HepG2 (cell line): Measurements from ENCODE around the gene RNASE11. TPM values are rescaled to one million over a fixed set of nuclear protein-coding genes. Genes with fewer than 3 reads are reported as not detected.

Experiments used
- ETV5 ChIP-seq: IDR thresholded peaks from 2 replicates; pipeline ENCODE4 v1.6.1; 2018; ENCODE audit warnings: missing biosample characterization, missing genetic modification reagents, inconsistent platforms, borderline replicate concordance
- FOXA3 ChIP-seq: IDR thresholded peaks from 2 replicates; pipeline ENCODE4 v1.6.1; 2016; ENCODE audit warnings: missing genetic modification reagents, missing compliant biosample characterization
- JDP2 ChIP-seq: sonication (generic); formaldehyde crosslinking; IDR thresholded peaks from 2 replicates; pipeline ENCODE4 v1.8.1; 2022; ENCODE audit warnings: missing genetic modification reagents, borderline replicate concordance
- KLF16 ChIP-seq, 2 experiments: sonication (generic) in 1 of 2; formaldehyde crosslinking in 1 of 2; IDR thresholded peaks; 2 replicates each; pipeline versions ENCODE4 v1.6.1 to v1.8.0; 2016 to 2023; ENCODE audit warnings: missing genetic modification reagents in 2 of 2, missing compliant biosample characterization in 1 of 2
- MAFG ChIP-seq: sonication (generic); formaldehyde crosslinking; IDR thresholded peaks from 2 replicates; pipeline ENCODE4 v1.5.1; 2020; ENCODE audit warnings: mild to moderate bottlenecking, missing genetic modification reagents
- MIER2 ChIP-seq: IDR thresholded peaks from 2 replicates; pipeline ENCODE4 v1.6.1; 2016; ENCODE audit warnings: missing biosample characterization, missing genetic modification reagents
- MXI1 ChIP-seq: IDR thresholded peaks from 3 replicates; pipeline ENCODE4 v1.6.1; 2012; ENCODE audit warnings: low read depth, low read length, inconsistent platforms, borderline replicate concordance
- NFKB2 ChIP-seq: sonication (generic); formaldehyde crosslinking; IDR thresholded peaks from 2 replicates; pipeline ENCODE4 v1.4.0; 2020; ENCODE audit warnings: missing genetic modification reagents, borderline replicate concordance
- NFYB ChIP-seq: sonication (generic); formaldehyde crosslinking; IDR thresholded peaks from 2 replicates; pipeline ENCODE4 v1.4.0; 2020; ENCODE audit warnings: missing genetic modification reagents
- POLR2G ChIP-seq: fragments of 200-400 bp; formaldehyde crosslinking; IDR thresholded peaks from 2 replicates; pipeline ENCODE4 v1.6.1; 2018; ENCODE audit warnings: mild to moderate bottlenecking, low read depth, low read length, moderate library complexity
- SALL2 ChIP-seq: sonication (generic); formaldehyde crosslinking; IDR thresholded peaks from 2 replicates; pipeline ENCODE4 v1.8.1; 2023; ENCODE audit warnings: mild to moderate bottlenecking, missing genetic modification reagents, inconsistent platforms
- SIN3A ChIP-seq: IDR thresholded peaks from 2 replicates; pipeline ENCODE4 v1.6.1; 2011; ENCODE audit warnings: low read depth, mild to moderate bottlenecking, control low read depth, low read length, borderline replicate concordance
- SOX13 ChIP-seq, 3 experiments: fragments of 450-650 bp in 1 of 3; sonication (generic) in 1 of 3; formaldehyde crosslinking in 1 of 3; IDR thresholded peaks in 2 of 3; conservative IDR thresholded peaks in 1 of 3; 2 replicates each; pipeline versions ENCODE4 v1.5.0 to v1.6.1; 2016 to 2020; ENCODE audit warnings: antibody characterized with exemption in 1 of 3, mild to moderate bottlenecking in 1 of 3, missing compliant biosample characterization in 1 of 3, missing genetic modification reagents in 1 of 3, moderate library complexity in 1 of 3
- TOE1 ChIP-seq: sonication (generic); formaldehyde crosslinking; IDR thresholded peaks from 2 replicates; pipeline ENCODE4 v1.4.0; 2020; ENCODE audit warnings: mild to moderate bottlenecking, missing genetic modification reagents
- ZNF124 ChIP-seq: sonication (generic); formaldehyde crosslinking; IDR thresholded peaks from 2 replicates; pipeline ENCODE4 v1.4.0; 2020; ENCODE audit warnings: missing genetic modification reagents
- ZNF713 ChIP-seq: sonication (generic); formaldehyde crosslinking; IDR thresholded peaks from 2 replicates; pipeline ENCODE4 v1.4.0; 2020; ENCODE audit warnings: mild to moderate bottlenecking, missing genetic modification reagents
- ZNF790 ChIP-seq: sonication (generic); formaldehyde crosslinking; IDR thresholded peaks from 2 replicates; pipeline ENCODE4 v1.8.0; 2022; ENCODE audit warnings: missing genetic modification reagents, mild to moderate bottlenecking, borderline replicate concordance
- ZSCAN30 ChIP-seq: sonication (generic); formaldehyde crosslinking; IDR thresholded peaks from 2 replicates; pipeline ENCODE4 v1.5.0; 2020; ENCODE audit warnings: mild to moderate bottlenecking, missing genetic modification reagents
- ZSCAN9 ChIP-seq: IDR thresholded peaks from 2 replicates; pipeline ENCODE4 v1.6.1; 2016; ENCODE audit warnings: borderline replicate concordance
- polyA plus RNA-seq, 8 experiments: library from polyadenylated mRNA; depleted of rRNA in 3 of 8; stranded (reverse) in 7 of 8; unstranded in 1 of 8; fragments of >200 nt; fragmentation: Illumina TruSeq in 4 of 8; extraction: Trizol in 4 of 8; gene quantifications; 2 replicates each; pipeline versions ENCODE4 v1.2.1 to v1.2.3, GENCODE V29; 2011 to 2016; ENCODE audit warnings: low read depth in 4 of 8, missing spikeins in 1 of 8, mixed read lengths in 1 of 8; ENCODE audit not compliant: insufficient read depth in 1 of 8
- total RNA-seq, 5 experiments: library from RNA; depleted of rRNA; stranded (reverse); fragments of >200 nt; fragmentation: Illumina TruSeq; extraction: Trizol; gene quantifications; 2 replicates each; pipeline ENCODE4 v1.2.3, GENCODE V29; 2016; ENCODE audit warnings: low read depth in 1 of 5
- TF ChIP-seq, protein P1 (sequence below): sonication (generic); formaldehyde crosslinking; IDR thresholded peaks from 2 replicates; pipeline ENCODE4 v1.4.0; 2020; ENCODE audit warnings: missing genetic modification reagents, mild to moderate bottlenecking, borderline replicate concordance
- TF ChIP-seq, protein P2 (sequence below): sonication (generic); formaldehyde crosslinking; IDR thresholded peaks from 2 replicates; pipeline ENCODE4 v1.8.1; 2023; ENCODE audit warnings: mild to moderate bottlenecking, missing genetic modification reagents
- TF ChIP-seq, protein P3 (sequence below): sonication (generic); formaldehyde crosslinking; IDR thresholded peaks from 2 replicates; pipeline ENCODE4 v1.4.0; 2020; ENCODE audit warnings: low read depth, mild to moderate bottlenecking, missing genetic modification reagents
- TF ChIP-seq, protein P4 (sequence below): sonication (generic); formaldehyde crosslinking; IDR thresholded peaks from 2 replicates; pipeline ENCODE4 v1.5.0; 2020; ENCODE audit warnings: mild to moderate bottlenecking, missing genetic modification reagents

RNASE11 gene
- total and polyA plus RNA-seq, 2 of the 13 experiments (the other 11 are each of a cell fraction or from before 2014, with no cell fraction given) = not detected

DNA sequence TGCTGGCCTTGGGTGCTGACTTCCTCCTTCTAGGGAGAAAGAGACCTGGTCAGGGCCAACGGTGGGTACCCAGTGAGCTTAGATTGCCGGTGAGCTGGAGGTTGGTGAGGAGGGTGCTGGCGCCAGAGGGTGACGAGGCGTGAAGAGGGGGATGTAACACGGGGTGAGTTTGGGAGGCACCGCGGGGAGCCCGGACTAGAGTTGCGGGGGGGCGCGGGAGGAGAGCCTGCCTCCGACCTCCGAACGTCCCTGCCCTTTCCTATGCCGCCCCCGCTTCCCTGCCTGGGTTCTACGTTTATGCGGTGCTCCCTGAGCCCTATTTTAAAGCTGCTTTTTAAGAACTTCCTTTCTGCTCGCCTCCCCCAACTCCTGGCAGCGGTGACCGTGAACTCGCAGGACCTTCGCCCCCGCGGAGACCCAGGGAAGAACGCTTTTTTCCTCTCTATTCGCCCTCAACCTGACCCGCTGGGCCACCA is 35.1 kb upstream of the RNASE11 start (continued):
- TF ChIP-seq, protein P1, sequence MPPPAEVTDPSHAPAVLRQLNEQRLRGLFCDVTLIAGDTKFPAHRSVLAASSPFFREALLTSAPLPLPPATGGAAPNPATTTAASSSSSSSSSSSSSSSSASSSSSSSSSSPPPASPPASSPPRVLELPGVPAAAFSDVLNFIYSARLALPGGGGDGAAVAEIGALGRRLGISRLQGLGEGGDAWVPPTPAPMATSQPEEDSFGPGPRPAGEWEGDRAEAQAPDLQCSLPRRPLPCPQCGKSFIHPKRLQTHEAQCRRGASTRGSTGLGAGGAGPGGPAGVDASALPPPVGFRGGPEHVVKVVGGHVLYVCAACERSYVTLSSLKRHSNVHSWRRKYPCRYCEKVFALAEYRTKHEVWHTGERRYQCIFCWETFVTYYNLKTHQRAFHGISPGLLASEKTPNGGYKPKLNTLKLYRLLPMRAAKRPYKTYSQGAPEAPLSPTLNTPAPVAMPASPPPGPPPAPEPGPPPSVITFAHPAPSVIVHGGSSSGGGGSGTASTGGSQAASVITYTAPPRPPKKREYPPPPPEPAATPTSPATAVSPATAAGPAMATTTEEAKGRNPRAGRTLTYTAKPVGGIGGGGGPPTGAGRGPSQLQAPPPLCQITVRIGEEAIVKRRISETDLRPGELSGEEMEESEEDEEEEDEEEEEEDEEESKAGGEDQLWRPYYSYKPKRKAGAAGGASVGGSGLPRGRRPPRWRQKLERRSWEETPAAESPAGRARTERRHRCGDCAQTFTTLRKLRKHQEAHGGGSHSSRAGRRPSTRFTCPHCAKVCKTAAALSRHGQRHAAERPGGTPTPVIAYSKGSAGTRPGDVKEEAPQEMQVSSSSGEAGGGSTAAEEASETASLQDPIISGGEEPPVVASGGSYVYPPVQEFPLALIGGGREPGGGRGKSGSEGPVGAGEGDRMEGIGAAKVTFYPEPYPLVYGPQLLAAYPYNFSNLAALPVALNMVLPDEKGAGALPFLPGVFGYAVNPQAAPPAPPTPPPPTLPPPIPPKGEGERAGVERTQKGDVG (CRISPR knock-in tag) = no peak
- TF ChIP-seq SOX13 (IDR thresholded peaks at IDR 0.05) (no peak), SOX13 (CRISPR knock-in tag; conservative IDR thresholded peaks at IDR 0.05 in 1 of 2, IDR thresholded peaks at IDR 0.05 in 1 of 2) (0 out of 4 replicates have a peak, but pooled peaks of 1 of the 2 experiments have one; percentile 18), MIER2 (CRISPR knock-in tag) (no peak), NFYB (CRISPR knock-in tag) (no peak), NFKB2 (CRISPR knock-in tag) (no peak), MXI1 (no peak), MAFG (CRISPR knock-in tag) (no peak), ZSCAN30 (no peak), KLF16 (CRISPR knock-in tag; IDR thresholded peaks at IDR 0.05) (no peak), JDP2 (CRISPR knock-in tag) (no peak), ZNF790 (CRISPR knock-in tag) (no peak), TOE1 (CRISPR knock-in tag) (no peak), ZNF713 (CRISPR knock-in tag) (no peak), ZSCAN9 (CRISPR knock-in tag) (no peak), SALL2 (CRISPR knock-in tag) (no peak), SIN3A (no peak), ZNF124 (CRISPR knock-in tag) (no peak), POLR2G (no peak), ETV5 (peak; percentile 20; the same call in 1 of the 2 replicates), FOXA3 (0 out of 2 replicates have a peak, but pooled peaks have one; percentile 8)
- TF ChIP-seq, protein P2, sequence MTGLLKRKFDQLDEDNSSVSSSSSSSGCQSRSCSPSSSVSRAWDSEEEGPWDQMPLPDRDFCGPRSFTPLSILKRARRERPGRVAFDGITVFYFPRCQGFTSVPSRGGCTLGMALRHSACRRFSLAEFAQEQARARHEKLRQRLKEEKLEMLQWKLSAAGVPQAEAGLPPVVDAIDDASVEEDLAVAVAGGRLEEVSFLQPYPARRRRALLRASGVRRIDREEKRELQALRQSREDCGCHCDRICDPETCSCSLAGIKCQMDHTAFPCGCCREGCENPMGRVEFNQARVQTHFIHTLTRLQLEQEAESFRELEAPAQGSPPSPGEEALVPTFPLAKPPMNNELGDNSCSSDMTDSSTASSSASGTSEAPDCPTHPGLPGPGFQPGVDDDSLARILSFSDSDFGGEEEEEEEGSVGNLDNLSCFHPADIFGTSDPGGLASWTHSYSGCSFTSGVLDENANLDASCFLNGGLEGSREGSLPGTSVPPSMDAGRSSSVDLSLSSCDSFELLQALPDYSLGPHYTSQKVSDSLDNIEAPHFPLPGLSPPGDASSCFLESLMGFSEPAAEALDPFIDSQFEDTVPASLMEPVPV (CRISPR knock-in tag) = 0 out of 2 replicates have a peak, but pooled peaks have one; percentile 33
- TF ChIP-seq, protein P3, sequence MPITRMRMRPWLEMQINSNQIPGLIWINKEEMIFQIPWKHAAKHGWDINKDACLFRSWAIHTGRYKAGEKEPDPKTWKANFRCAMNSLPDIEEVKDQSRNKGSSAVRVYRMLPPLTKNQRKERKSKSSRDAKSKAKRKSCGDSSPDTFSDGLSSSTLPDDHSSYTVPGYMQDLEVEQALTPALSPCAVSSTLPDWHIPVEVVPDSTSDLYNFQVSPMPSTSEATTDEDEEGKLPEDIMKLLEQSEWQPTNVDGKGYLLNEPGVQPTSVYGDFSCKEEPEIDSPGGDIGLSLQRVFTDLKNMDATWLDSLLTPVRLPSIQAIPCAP = no peak
- TF ChIP-seq, protein P4, sequence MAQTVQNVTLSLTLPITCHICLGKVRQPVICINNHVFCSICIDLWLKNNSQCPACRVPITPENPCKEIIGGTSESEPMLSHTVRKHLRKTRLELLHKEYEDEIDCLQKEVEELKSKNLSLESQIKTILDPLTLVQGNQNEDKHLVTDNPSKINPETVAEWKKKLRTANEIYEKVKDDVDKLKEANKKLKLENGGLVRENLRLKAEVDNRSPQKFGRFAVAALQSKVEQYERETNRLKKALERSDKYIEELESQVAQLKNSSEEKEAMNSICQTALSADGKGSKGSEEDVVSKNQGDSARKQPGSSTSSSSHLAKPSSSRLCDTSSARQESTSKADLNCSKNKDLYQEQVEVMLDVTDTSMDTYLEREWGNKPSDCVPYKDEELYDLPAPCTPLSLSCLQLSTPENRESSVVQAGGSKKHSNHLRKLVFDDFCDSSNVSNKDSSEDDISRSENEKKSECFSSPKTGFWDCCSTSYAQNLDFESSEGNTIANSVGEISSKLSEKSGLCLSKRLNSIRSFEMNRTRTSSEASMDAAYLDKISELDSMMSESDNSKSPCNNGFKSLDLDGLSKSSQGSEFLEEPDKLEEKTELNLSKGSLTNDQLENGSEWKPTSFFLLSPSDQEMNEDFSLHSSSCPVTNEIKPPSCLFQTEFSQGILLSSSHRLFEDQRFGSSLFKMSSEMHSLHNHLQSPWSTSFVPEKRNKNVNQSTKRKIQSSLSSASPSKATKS (CRISPR knock-in tag) = no peak
